OCI-LY3 (cell line): ENCODE results near the gene OR1L1.

ENCODE experiments used
- H2AFZ ChIP-seq: fragments of 200-600, 300-600 bp; shearing (Covaris generic); 2 replicates; pipeline ENCODE4 v1.6.0; 2014; ENCODE audit warnings: antibody characterized with exemption, low read depth, low read length
- H3K27ac ChIP-seq: fragments of 200-600, 300-600 bp; sonication (generic); 2 replicates; pipeline ENCODE4 v1.5.1; 2014; ENCODE audit warnings: mild to moderate bottlenecking, low read length, moderate library complexity, mixed read lengths
- H3K27me3 ChIP-seq: fragments of 200-600, 300-600 bp; sonication (generic); 2 replicates; pipeline ENCODE4 v1.6.1; 2014; ENCODE audit warnings: low read depth, low read length, mixed read lengths
- H3K36me3 ChIP-seq: fragments of 200-600, 300-600 bp; sonication (generic); replicated peaks from 2 replicates; pipeline ENCODE3; 2014; ENCODE audit warnings: low read depth, low read length, mixed read lengths
- H3K4me1 ChIP-seq: fragments of 300-600, 200-600 bp; sonication (generic); 2 replicates; pipeline ENCODE4 v1.6.1; 2014; ENCODE audit warnings: low read length, mixed read lengths
- H3K4me2 ChIP-seq: fragments of 200-600, 300-600 bp; sonication (generic); 2 replicates; pipeline ENCODE4 v1.6.1; 2014; ENCODE audit warnings: low read length, mixed read lengths
- H3K4me3 ChIP-seq: fragments of 300-600, 200-600 bp; sonication (generic); 2 replicates; pipeline ENCODE4 v1.5.1; 2014; ENCODE audit warnings: antibody characterized with exemption, mild to moderate bottlenecking, low read length, moderate library complexity
- H3K79me2 ChIP-seq: fragments of 300-600, 200-600 bp; shearing (Covaris generic); 2 replicates; pipeline ENCODE4 v1.6.1; 2014; ENCODE audit warnings: mild to moderate bottlenecking, low read length, mixed read lengths
- H3K9ac ChIP-seq: fragments of 300-600, 200-600 bp; shearing (Covaris generic); 2 replicates; pipeline ENCODE4 v1.6.0; 2014; ENCODE audit warnings: mild to moderate bottlenecking, low read length, moderate library complexity
- H3K9me3 ChIP-seq: fragments of 200-600, 300-600 bp; shearing (Covaris generic); 2 replicates; pipeline ENCODE4 v1.6.1; 2014; ENCODE audit warnings: low read length, mixed read lengths; ENCODE audit not compliant: insufficient read depth
- H4K20me1 ChIP-seq: fragments of 200-600, 300-600 bp; sonication (generic); 2 replicates; pipeline ENCODE4 v1.6.1; 2016; ENCODE audit warnings: low read length, mixed read lengths; ENCODE audit not compliant: insufficient read depth
- EZH2phosphoT487 ChIP-seq: fragments of 200-600 bp; shearing (Covaris generic); IDR thresholded peaks from 2 replicates; pipeline ENCODE4 v1.6.1; 2018; ENCODE audit warnings: antibody characterized with exemption, mixed run types, low read depth
- TF ChIP-seq, protein P1 (sequence below): fragments of 200-600, 300-600 bp; sonication (generic); IDR thresholded peaks from 2 replicates; pipeline ENCODE4 v1.5.1; 2014; ENCODE audit warnings: antibody characterized with exemption, low read length, low read depth

OR1L1 gene, protein sequence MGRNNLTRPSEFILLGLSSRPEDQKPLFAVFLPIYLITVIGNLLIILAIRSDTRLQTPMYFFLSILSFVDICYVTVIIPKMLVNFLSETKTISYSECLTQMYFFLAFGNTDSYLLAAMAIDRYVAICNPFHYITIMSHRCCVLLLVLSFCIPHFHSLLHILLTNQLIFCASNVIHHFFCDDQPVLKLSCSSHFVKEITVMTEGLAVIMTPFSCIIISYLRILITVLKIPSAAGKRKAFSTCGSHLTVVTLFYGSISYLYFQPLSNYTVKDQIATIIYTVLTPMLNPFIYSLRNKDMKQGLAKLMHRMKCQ

DNA sequence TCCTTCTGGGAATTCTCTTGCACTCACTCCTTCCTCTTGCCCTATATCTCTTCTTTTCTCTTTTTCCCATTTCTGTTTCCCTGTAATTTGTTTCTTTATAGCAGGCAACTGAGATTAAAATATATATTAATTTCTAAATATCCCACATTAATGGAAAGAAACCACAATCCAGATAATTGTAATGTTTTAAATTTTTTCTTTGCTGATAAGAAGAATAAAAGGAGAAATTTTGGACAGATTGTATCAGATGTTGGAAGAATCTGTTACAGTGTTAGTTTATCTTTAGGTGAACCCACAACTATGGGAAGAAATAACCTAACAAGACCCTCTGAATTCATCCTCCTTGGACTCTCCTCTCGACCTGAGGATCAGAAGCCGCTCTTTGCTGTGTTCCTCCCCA lies at the start of gene OR1L1:
Gene OR1L1, plus strand, starts transcription at position 301 of the 400 bp plus-strand sequence. Its CDS starts 0 bp downstream, at position 301.
- no peaks in the 10 kb centered on the region for H3K9me3 ChIP-seq
- no peak within 1 kb of the TSS for H2AFZ ChIP-seq
- no peak within 1 kb of the TSS for H3K9ac ChIP-seq
- H3K36me3 ChIP-seq, result no peaks in the 10 kb centered on the region
- H3K79me2 ChIP-seq, result no peaks in the 10 kb centered on the region
- H3K27ac ChIP-seq, result no peak within 1 kb of the TSS
- peaks cover 7% of the 10 kb centered on the region for H3K27me3 ChIP-seq
- H4K20me1 ChIP-seq, result no peaks in the 10 kb centered on the region
- H3K4me1 ChIP-seq, result no peaks in the 10 kb centered on the region
- TF ChIP-seq, protein P1, sequence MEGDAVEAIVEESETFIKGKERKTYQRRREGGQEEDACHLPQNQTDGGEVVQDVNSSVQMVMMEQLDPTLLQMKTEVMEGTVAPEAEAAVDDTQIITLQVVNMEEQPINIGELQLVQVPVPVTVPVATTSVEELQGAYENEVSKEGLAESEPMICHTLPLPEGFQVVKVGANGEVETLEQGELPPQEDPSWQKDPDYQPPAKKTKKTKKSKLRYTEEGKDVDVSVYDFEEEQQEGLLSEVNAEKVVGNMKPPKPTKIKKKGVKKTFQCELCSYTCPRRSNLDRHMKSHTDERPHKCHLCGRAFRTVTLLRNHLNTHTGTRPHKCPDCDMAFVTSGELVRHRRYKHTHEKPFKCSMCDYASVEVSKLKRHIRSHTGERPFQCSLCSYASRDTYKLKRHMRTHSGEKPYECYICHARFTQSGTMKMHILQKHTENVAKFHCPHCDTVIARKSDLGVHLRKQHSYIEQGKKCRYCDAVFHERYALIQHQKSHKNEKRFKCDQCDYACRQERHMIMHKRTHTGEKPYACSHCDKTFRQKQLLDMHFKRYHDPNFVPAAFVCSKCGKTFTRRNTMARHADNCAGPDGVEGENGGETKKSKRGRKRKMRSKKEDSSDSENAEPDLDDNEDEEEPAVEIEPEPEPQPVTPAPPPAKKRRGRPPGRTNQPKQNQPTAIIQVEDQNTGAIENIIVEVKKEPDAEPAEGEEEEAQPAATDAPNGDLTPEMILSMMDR, result no peak
- no peak for TF ChIP-seq EZH2phosphoT487
- no peak within 1 kb of the TSS for H3K4me2 ChIP-seq
- no peak within 1 kb of the TSS for H3K4me3 ChIP-seq

GRCh38 chr9:122614362-122614761 lies 47.2 kb upstream of the OR1L1 start, which contains the start of gene OR1Q1:
Gene OR1Q1 (plus strand): TSS chr9:122614738. CDS start chr9:122614738, 0 bp downstream.
- Histone ChIP-seq H3K4me1 (no peaks in the 10 kb centered on the region), H3K27me3 (peaks cover 25% of the 10 kb centered on the region), H3K4me2 (no peak within 1 kb of the TSS), H3K79me2 (no peaks in the 10 kb centered on the region), H3K9me3 (no peaks in the 10 kb centered on the region), H3K27ac (no peak within 1 kb of the TSS), H3K36me3 (no peaks in the 10 kb centered on the region), H3K9ac (no peak within 1 kb of the TSS), H2AFZ (no peak within 1 kb of the TSS), H4K20me1 (no peaks in the 10 kb centered on the region), H3K4me3 (no peak within 1 kb of the TSS)
- TF ChIP-seq, protein P1, result no peak
- TF ChIP-seq EZH2phosphoT487, result no peak

- Histone ChIP-seq H3K4me3 (no peak overlapping the region), H3K27me3 (peaks cover 1% of the 10 kb centered on the region; the same call in 1 of the 2 replicates), H3K9me3 (no peaks in the 10 kb centered on the region), H3K36me3 (no peaks in the 10 kb centered on the region), H3K79me2 (no peaks in the 10 kb centered on the region), H2AFZ (no peak overlapping the region), H3K27ac (no peak overlapping the region), H3K9ac (no peak overlapping the region), H4K20me1 (no peaks in the 10 kb centered on the region), H3K4me1 (no peaks in the 10 kb centered on the region), H3K4me2 (no peak overlapping the region)
- no peak for TF ChIP-seq EZH2phosphoT487
- TF ChIP-seq, protein P1, result no peak
Measured at GRCh38 chr9:122619996-122620395, 41.5 kb upstream of the OR1L1 start.

GRCh38 chr9:122642226-122642625 lies 19.3 kb upstream of the OR1L1 start:
- H3K9me3 ChIP-seq, result no peaks in the 10 kb centered on the region
- no peak overlapping the region for H2AFZ ChIP-seq
- H3K27me3 ChIP-seq, result no peaks in the 10 kb centered on the region; the same call in 1 of the 2 replicates
- no peak overlapping the region for H3K27ac ChIP-seq
- no peak for TF ChIP-seq EZH2phosphoT487
- TF ChIP-seq, protein P1, result no peak
- no peak overlapping the region for H3K4me2 ChIP-seq
- no peaks in the 10 kb centered on the region for H4K20me1 ChIP-seq
- H3K4me1 ChIP-seq, result no peaks in the 10 kb centered on the region
- no peak overlapping the region for H3K4me3 ChIP-seq
- no peaks in the 10 kb centered on the region for H3K79me2 ChIP-seq
- no peaks in the 10 kb centered on the region for H3K36me3 ChIP-seq
- H3K9ac ChIP-seq, result no peak overlapping the region
